D341Med (cell line): ENCODE data around the gene MS4A2.
"Not testable (repeated sequence)": the region's sequence is repeated elsewhere in the genome, so short reads cannot be mapped to it uniquely, and the experiment has no call there.

Source experiments
- DNase-seq: peaks from one replicate; pipeline ENCODE4 v3.0.0; 2012; ENCODE audit warnings: low spot score

The MS4A2 gene

DNA sequence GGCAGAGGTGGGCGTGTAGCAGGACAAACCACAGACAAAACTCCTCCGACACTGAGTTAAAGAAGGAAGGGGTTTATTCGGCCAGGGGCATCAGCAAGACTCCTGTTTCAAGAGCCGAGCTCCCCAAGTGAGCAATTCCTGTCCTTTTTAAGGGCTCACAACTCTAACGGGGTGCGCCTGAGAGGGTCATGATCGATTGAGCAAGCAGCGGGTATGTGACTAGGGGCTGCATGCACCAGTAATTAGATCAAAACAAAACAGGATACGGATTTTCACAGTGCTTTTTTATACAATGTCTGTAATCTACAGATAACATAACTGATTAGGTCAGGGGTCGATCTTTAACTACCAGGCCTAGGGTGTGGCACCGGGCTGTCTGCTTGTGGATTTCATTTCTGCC is 12.9 kb downstream of the MS4A2 start:
- not testable (repeated sequence) for DNase-seq

DNA sequence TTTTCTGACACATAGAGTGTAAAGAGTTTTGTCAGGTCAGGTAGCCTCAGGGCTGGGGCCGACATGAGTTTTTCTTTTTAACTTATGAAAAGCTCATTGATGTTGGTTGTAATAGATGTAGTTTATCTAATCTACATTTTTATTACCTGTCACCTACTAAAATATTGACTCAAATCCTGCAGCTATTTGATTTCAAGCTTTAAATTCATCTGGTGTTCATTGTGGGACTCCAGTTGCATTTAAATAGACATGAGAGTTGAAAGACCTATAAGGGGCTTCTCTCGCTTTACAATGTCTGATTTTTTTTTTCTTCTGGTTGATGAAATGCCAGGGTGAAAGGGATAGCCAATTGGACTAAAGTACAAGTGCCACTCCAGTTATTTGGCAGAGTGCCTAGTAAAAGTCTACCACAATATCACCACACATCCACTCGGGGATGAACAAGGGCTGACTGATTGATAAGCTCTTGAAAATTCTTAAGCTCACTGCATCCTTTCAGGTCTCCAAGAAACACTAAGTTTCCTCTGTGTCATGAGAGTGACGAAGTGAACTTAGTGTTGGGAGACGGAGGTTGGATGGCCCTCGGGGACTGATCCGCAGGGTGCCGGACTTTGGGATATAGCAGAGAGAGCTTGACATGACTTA is 16.1 kb downstream of the MS4A2 start:
- not testable (repeated sequence) for DNase-seq

DNA sequence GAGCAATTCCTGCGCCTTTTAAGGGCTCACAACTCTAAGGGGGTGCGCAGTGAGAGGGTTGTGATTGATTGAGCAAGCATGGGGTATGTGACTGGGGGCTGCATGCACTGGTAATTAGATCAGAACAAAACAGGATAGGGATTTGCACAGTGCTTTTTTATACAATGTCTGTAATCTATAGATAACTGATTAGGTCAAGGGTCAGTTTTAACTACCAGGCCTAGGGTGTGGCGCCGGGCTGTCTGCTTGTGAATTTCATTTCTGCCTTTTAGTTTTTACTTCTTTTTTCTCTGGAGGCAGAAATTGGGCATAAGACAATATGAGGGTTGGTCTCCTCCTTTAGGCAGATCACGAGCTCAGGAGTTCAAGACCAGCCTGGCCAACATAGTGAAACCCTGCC is 20.2 kb downstream of the MS4A2 start:
- DNase-seq: not testable (repeated sequence)

DNA sequence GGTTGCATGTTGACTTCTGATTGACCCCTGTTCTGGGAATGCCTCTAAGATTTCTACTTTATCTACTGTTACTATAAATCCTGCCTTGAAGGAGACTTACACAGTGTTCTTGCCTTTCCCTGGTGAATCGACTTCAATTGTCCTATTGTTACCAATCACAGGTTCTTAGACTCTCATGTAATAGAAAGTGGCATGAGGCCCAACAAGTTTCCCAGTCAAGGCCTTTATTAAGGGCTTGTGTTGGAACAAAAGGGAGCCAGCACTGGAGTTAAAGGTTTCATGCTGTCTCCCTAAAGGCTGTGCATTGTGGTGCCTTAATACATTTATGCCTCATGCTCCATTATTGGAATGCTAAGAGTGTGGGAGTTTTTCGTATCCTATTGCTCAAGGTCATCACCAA is 23.3 kb downstream of the MS4A2 start:
- no peak for DNase-seq

DNA sequence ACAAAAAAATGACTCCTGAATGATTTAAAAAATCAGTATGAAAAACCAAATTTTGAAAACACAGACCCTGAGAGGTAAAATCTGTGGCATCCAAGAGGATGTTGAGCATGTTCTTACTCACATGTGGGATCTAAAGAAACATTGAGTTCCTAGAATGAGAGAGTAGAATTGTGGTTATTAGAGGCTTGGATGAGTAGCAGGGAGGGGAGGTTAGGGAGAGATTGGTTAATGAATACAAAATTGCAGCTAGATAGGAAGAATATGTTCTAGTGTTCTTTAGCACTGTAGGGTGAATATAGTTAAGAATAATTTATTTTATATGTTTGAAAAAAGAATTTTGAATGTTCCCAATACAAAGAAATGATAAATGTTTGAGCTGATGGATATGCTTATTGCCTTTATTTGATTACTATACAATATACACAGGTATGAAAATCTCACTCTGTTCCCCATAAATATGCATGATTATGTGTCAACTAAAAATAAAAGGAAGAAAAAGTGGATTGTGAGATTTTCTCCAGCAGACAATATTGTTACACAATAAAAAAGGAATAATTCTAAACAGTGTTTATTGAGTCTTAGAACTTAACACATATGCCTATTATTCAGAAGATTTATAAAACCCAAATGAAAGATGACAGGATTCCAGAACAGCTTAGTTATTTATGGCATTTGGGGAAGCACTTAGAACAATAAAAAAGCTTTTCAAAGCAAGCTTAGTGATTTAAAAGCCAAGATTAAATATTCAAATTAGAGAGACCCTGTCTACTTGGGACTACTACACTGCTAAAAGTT is 28.7 kb downstream of the MS4A2 start:
- no peak for DNase-seq

DNA sequence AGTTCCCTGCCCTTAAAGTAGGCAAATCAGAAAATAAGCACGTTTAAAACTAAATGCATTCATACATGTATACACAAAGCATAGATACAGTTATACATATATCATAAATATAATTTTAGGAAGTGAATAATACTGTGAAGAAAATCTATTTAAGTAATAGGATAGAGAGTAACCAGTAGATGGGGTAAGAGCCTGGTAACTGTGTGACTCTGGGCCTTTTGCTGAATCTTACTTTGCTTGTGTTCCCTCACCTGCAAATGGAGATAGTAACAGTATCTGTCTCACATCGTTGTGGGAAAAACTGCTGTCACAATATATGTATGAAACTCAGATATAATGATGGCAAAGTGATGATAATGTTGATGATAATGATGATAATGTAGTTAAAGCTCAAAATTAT is 29.9 kb downstream of the MS4A2 start:
- DNase-seq: no peak

DNA sequence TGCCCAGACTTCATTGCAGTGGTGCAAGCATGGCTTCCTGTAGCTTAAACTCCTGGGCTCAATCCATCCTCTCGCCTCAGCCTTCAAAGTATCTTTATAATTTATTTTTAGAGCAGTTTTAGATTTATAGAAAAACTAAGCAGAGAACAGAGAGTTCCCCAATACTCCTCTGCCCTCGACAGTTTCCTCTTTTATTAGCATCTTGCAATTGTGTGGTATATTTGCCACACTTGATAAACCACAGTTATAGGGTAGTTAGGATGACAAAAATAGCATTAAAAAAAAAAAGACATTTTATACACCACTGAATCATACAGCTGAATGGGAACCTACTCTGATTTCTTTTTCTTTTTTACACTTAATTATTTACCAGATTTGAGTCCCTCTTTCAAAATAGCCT is 31.2 kb downstream of the MS4A2 start:
- DNase-seq: no peak

DNA sequence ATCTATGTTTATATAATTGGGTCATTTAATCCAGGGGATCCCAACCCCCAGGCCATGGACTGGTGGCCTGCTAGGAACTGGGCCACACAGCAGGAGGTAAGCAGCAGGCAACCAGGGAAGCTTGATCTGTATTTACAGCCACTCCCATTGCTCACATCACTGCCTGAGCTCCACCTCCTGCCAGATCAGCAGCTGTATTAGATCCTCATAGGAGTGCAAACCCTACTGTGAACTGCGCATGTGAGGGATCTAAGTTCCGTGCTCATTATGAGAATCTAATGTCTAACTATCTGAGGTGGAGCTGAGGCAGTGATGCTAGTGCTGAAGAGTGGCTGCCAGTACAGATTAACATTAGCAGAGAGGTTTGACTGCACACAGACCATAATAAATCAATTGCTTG is 32.8 kb downstream of the MS4A2 start:
- no peak for DNase-seq

DNA sequence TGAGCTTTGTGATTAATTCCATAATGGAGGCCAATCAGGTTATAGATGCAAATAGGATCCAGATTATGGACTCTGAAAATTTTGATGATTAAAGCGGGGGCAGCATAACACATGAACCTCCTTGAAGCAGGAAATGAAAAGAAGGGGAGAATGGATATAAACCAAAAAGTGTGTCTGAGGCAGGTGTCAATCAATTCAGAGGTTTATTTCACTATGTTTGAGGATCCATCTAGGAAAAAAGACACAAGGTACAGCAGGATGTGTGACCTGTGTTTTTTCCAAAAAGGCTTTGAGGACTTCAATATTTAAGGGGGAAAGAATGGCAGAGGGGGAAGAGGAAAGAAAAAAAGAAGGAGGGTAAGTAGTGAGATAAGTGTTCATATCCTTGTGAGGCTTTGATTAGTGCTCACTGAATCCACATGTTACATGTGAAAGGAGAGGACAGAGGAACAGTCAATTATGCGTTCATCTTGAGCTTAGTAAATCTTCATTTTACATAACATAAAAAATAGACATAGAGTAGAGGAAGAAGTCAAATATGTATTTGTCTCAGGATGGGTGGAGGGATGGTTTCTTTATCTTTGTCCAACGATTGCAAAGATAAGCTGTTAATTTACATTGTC is 34.1 kb downstream of the MS4A2 start:
- DNase-seq: no peak

DNA sequence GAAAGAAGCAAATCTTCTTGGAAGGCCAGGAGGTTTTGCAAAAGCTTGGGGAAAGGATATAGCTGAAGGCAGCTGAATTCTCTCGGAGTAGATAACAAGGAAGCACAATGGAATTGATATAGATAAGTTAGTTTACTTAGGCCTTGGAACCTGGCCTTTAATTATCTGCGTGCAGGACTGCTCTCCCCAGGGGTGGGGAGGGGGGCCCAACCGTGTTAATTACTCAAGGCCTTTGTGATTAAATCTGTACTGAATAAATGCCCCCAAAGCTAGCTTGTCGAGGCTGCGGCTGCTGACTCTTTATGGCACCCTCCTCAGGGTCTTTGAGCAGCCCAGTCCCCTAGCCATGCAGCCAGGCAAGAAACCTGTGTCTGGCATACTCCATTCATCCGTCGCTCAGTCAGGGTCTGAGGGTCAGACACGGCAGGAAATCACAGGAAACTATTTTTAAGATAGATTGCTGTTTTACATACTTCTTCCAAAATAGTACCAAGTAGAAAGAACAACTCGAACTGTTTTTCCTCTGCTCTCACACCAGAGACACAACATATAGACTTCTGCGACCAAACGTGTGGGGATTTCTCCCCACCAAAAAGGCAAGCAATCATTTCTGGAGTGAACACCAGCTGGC is 36.5 kb downstream of the MS4A2 start:
- DNase-seq: no peak

DNA sequence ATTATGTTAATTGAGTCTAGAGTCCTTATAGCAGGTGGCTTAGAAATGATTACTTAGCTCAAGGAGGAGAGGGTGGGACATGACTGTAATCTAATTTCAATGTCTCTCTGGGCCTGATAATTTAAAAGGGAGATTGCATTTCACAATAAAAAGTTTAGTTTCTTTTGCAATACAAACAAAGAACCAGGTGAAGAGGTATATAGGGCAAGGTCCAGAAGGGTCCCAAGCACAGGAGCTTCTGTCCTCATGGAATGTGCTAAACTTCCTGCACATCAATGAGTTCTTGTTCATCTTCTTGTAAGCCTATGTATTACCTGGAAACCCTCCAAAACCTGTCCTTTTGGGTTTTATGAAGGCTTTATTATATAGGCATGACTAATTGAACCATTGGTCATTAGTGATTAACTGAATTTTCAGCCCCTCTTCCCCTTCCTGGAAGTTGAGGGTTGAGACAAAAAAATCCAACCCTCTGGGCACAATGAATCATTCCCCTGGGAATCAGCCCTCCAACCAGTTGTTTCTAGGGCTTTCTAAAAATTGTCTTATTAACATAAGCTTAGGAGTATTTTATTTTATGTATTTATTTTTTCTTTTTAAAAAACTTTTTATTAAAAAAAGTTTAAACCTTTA is 37.6 kb downstream of the MS4A2 start:
- no peak for DNase-seq

DNA sequence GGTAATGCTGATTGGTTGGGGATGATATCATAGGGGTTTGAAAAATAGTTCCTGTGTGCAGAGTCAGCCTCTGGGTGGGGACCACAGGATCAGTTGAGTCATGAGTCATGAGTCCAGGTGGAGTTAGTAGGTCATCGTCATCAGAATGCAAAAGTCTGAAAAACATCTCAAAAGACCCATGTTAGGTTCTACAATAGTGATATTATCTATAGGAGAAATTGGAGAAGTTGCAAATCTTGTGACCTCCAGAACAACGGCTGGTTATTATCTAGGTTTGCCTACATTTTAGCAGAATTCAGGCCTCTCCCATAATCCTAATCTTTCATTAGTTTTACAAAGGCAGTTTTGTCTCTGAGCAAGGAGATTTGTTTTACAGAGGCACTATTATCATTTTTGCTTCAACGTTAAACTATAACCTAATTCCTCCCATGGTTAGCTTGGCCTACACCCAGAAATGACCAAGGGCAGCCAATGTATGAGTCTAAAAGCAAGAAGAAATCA is 38.9 kb downstream of the MS4A2 start:
- DNase-seq: no peak

DNA sequence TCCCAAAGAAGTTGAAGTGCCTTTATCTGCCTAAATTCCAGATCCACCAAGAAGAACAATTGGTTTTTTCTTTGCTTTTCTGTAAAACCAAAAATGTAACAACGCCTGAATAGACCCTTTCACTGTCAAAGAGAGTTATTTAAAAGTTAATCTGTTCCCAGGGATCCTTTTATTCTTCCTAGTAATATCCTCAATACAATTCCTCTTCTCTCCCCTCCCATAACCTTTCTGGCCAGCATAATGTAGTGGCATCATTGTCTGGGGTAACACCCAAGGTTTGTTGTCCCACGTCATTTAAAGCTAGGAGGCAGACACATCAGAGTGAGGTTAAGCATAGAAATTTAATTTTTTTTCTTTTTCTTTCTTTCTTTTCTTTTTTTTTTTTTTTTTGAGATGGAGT is 39.9 kb downstream of the MS4A2 start:
- no peak for DNase-seq

DNA sequence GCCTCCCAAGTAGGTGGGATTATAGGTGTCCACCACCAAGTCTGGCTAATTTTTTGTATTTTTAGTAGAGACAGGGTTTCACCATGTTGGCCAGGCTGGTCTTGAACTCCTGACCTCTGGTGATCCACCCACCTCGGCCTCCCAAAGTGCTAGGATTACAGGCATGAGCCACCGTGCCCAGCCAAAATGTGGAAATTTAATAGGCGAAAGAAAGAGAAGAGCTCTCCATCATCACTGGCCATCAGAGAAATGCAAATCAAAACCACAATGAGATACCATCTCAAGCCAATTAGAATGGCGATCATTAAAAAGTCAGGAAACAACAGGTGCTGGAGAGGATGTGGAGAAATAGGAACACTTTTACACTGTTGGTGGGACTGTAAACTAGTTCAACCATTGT is 40.4 kb downstream of the MS4A2 start:
- DNase-seq: not testable (repeated sequence)

DNA sequence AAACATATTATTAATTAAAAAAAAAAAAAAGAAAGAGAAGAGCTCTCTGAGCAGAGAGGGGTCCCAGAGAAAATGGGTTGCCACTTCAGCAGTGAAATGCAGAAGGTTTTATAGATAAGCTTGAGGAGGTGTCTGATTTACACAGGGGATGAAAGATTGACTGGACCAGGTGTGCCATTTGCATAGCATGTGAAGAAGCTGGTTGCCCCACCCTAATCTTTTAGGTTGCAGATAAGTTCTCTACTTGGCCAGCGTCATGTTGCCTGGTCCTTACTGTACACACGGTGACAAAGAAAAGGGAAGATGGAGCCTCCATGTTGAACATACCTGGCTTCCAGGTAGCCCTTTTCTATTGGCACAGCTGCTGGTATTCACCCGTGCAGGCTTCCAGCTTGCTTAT is 41.4 kb downstream of the MS4A2 start:
- DNase-seq: no peak

DNA sequence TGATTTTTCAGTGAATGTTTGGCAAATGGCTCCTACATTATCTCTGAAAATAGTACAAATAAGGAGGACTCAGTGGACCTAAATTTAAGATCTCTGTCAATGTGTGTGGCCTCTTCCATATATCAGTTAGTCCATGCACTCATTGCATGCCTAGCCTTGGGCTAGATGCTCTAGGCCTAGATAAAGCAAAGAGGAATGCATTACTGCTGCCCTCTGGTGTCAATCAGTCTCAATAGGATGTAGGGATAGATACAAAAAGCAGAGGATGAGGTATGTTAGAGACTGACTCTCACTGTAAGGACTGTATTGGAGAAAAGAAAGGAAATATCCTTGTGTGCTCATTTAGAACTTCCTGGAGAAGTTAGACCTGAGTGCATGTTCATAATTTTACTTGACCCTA is 42.0 kb downstream of the MS4A2 start:
- peak; percentile 50 for DNase-seq

DNA sequence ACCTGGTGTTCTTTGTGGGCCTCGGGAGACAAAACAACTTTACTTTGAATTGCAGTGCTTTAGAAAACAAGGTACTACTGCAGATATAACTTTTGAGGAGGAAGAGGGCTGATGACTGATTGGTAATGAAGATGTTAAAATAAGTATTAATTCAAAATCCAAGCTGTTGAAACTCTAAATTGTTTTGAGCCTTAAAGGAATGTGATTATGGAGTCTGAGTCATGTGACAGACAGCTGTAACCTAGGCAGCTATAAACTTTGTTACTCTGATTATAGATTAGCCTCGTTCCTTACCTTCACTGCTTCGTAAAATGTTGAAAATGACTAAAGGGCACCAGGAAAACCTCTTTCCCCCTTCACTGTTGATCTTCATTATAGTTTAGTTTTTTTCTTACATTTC is 43.4 kb downstream of the MS4A2 start:
- DNase-seq: no peak

DNA sequence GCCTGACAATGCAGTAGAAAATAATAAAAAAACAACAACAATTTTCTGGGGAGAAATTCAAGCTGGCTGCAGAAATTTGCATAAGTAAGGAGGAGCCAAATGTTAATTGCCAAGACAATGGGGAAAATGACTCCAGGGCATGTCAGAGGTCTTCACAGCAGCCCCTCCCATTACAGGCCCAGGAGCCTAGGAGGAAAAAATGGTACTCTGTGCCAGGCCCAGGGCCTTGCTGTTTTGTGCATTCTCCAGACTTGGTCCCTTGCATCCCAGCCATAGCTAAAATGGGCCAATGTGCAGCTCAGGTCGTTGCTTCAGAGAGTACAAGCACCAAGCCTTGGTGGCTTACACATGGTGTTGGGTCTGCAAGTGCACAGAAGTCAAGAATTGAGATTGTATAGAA is 45.5 kb downstream of the MS4A2 start:
- DNase-seq: no peak

DNA sequence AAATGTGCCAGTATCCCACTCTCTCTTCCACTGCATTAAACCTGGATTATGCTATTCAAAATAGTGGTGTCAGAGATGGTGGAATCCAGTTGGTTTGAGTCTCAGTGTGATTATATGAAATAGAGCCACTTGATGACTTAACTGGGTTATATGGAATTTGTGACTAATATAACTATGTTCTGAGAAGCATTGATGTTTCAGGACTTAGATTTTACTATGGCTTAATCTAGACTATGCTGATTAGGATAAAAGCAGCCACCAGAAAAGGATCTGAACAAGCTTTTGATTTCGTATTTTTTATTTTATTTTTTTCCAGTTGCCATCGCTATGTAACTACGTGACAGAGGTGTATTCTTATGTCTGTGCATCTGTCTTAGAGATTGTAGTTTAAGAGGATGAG is 55.3 kb downstream of the MS4A2 start:
- DNase-seq: no peak

DNA sequence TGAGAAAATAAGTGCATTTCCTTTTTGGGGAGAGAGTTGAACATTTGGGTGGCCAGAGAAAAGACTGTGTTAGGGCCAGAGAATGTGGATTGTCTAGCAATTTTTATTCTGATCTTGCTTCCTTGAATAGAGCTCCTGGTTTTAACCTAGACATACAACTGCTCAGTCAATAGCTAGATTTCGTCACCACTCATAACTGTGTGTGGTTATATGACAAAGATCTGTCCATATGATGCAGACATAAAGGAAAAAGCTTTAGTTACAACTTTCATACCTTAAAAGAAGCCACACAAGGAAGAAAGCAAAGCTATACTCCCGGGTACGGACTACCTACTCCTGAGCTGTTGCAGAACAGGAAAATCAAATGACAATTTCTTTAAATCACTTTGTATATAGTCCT is 57.2 kb downstream of the MS4A2 start:
- no peak for DNase-seq
